WTC11 (cell line): ENCODE results near the gene COL5A1. TPM values are rescaled to one million over a fixed set of nuclear protein-coding genes. Genes with fewer than 3 reads are reported as not detected.

Experiments used
- ATAC-seq: fragments of 200-7000 bp; cut with Tn5 transposase; 2 replicates; pipeline ENCODE4 v1.10.0; 2021; ENCODE audit warnings: mild to moderate bottlenecking, moderate library complexity
- CTCF ChIA-PET: fragments of 300-600 bp; sonication (Branson Sonifier 250); formaldehyde crosslinking; loops from one replicate; lab custom pipeline; 2021; ENCODE audit warnings: antibody characterized with exemption; lab: Charles Lee
- POLR2A ChIA-PET: fragments of 350-600 bp; sonication (Branson Sonifier 250); formaldehyde crosslinking; loops from one replicate; lab custom pipeline; 2021; ENCODE audit warnings: antibody characterized with exemption; lab: Charles Lee
- DNase-seq: peaks from one replicate; pipeline ENCODE4 v3.0.0; 2021; ENCODE audit warnings: low spot score
- H3K27ac Mint-ChIP-seq: 2 replicates; pipeline ENCODE4 v1.8.0; 2021; ENCODE audit warnings: mixed read lengths
- H3K27me3 Mint-ChIP-seq: 2 replicates; pipeline ENCODE4 v1.8.0; 2021; ENCODE audit warnings: low read depth, mild to moderate bottlenecking, moderate library complexity, mixed read lengths
- H3K36me3 Mint-ChIP-seq: 2 replicates; pipeline ENCODE4 v1.8.0; 2021; ENCODE audit warnings: mixed read lengths
- H3K4me1 Mint-ChIP-seq: 2 replicates; pipeline ENCODE4 v1.8.0; 2022; ENCODE audit warnings: mixed read lengths
- H3K4me3 Mint-ChIP-seq: 2 replicates; pipeline ENCODE4 v1.8.0; 2021; ENCODE audit warnings: mild to moderate bottlenecking, moderate library complexity, mixed read lengths
- H3K9me3 Mint-ChIP-seq: 2 replicates; pipeline ENCODE4 v1.8.0; 2021; ENCODE audit warnings: mixed read lengths
- ARID4B ChIP-seq: sonication (generic); formaldehyde crosslinking; IDR thresholded peaks from 2 replicates; pipeline ENCODE4 v1.8.0; 2023; ENCODE audit warnings: missing genetic modification reagents, mild to moderate bottlenecking, borderline replicate concordance
- ATF2 ChIP-seq: sonication (generic); formaldehyde crosslinking; IDR thresholded peaks from 2 replicates; pipeline ENCODE4 v1.8.1; 2022; ENCODE audit warnings: low read depth, missing genetic modification reagents, borderline replicate concordance
- CREM ChIP-seq: sonication (generic); formaldehyde crosslinking; IDR thresholded peaks from 2 replicates; pipeline ENCODE4 v1.8.1; 2022; ENCODE audit warnings: mild to moderate bottlenecking, missing genetic modification reagents, moderate library complexity
- CTCF ChIP-seq: fragments of 200-600 bp; IDR thresholded peaks from 2 replicates; pipeline ENCODE4 v1.8.0; 2022; ENCODE audit warnings: antibody characterized with exemption
- ERG ChIP-seq: fragments of 250-450 bp; sonication (Bioruptor Pico); IDR thresholded peaks from 2 replicates; pipeline ENCODE4 v1.8.0; 2021; ENCODE audit warnings: mild to moderate bottlenecking
- NFYB ChIP-seq: sonication (generic); formaldehyde crosslinking; conservative IDR thresholded peaks from 2 replicates; pipeline ENCODE4 v1.8.0; 2022; ENCODE audit warnings: low read depth, missing genetic modification reagents
- RELA ChIP-seq: sonication (generic); formaldehyde crosslinking; IDR thresholded peaks from 2 replicates; pipeline ENCODE4 v1.8.1; 2022; ENCODE audit warnings: missing genetic modification reagents, mild to moderate bottlenecking, borderline replicate concordance
- TEAD1 ChIP-seq: sonication (generic); formaldehyde crosslinking; IDR thresholded peaks from 2 replicates; pipeline ENCODE4 v1.8.0; 2022; ENCODE audit warnings: mild to moderate bottlenecking, missing genetic modification reagents
- TP53 ChIP-seq: sonication (generic); formaldehyde crosslinking; IDR thresholded peaks from 2 replicates; pipeline ENCODE4 v1.8.1; 2023; ENCODE audit warnings: mild to moderate bottlenecking, missing genetic modification reagents
- ZNF232 ChIP-seq: sonication (generic); formaldehyde crosslinking; IDR thresholded peaks from 2 replicates; pipeline ENCODE4 v1.8.0; 2022; ENCODE audit warnings: mild to moderate bottlenecking, missing genetic modification reagents
- total RNA-seq: library from RNA; stranded (reverse); gene quantifications from 3 replicates; pipeline ENCODE4 v1.2.3, GENCODE V29; 2021
- TF ChIP-seq, protein P1 (sequence below): sonication (generic); formaldehyde crosslinking; IDR thresholded peaks from 2 replicates; pipeline ENCODE4 v1.8.1; 2023; ENCODE audit warnings: mild to moderate bottlenecking, missing genetic modification reagents
- TF ChIP-seq, protein P2 (sequence below): sonication (generic); formaldehyde crosslinking; IDR thresholded peaks from 2 replicates; pipeline ENCODE4 v1.8.0; 2023; ENCODE audit warnings: missing genetic modification reagents
- TF ChIP-seq, protein P3 (sequence below): fragments of 250-450 bp; sonication (Bioruptor Pico); IDR thresholded peaks from 2 replicates; pipeline ENCODE4 v1.9.0; 2021; ENCODE audit warnings: mild to moderate bottlenecking
- TF ChIP-seq, protein P4 (sequence below): sonication (generic); formaldehyde crosslinking; IDR thresholded peaks from 2 replicates; pipeline ENCODE4 v1.8.1; 2023; ENCODE audit warnings: mild to moderate bottlenecking, missing genetic modification reagents, moderate library complexity

The COL5A1 gene
- total RNA-seq, 1 experiment from 2014 or later = 13.5 TPM

- Mint-ChIP-seq H3K9me3 (peaks cover 5% of the 10 kb centered on the region), H3K27me3 (no peaks in the 10 kb centered on the region), H3K36me3 (peaks cover 5% of the 10 kb centered on the region), H3K27ac (no peak overlapping the region), H3K4me3 (no peak overlapping the region), H3K4me1 (no peaks in the 10 kb centered on the region)
- DNase-seq = no peak
- ChIA-PET POLR2A (no interaction called here), CTCF (interaction anchor here (1.1 to 1.4 kb wide), 2 partner anchors 10 to 14 kb away, joined by 3 to 5 read pairs; no protein-coding TSS in a partner anchor)
- TF ChIP-seq TP53 (no peak), ZNF232 (CRISPR knock-in tag) (no peak)
- TF ChIP-seq, protein P1, sequence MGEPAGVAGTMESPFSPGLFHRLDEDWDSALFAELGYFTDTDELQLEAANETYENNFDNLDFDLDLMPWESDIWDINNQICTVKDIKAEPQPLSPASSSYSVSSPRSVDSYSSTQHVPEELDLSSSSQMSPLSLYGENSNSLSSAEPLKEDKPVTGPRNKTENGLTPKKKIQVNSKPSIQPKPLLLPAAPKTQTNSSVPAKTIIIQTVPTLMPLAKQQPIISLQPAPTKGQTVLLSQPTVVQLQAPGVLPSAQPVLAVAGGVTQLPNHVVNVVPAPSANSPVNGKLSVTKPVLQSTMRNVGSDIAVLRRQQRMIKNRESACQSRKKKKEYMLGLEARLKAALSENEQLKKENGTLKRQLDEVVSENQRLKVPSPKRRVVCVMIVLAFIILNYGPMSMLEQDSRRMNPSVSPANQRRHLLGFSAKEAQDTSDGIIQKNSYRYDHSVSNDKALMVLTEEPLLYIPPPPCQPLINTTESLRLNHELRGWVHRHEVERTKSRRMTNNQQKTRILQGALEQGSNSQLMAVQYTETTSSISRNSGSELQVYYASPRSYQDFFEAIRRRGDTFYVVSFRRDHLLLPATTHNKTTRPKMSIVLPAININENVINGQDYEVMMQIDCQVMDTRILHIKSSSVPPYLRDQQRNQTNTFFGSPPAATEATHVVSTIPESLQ (CRISPR knock-in tag) = no peak
- ATAC-seq = no peak
Measured at GRCh38 chr9:134753191-134753590, 111.6 kb downstream of the COL5A1 start.

DNA sequence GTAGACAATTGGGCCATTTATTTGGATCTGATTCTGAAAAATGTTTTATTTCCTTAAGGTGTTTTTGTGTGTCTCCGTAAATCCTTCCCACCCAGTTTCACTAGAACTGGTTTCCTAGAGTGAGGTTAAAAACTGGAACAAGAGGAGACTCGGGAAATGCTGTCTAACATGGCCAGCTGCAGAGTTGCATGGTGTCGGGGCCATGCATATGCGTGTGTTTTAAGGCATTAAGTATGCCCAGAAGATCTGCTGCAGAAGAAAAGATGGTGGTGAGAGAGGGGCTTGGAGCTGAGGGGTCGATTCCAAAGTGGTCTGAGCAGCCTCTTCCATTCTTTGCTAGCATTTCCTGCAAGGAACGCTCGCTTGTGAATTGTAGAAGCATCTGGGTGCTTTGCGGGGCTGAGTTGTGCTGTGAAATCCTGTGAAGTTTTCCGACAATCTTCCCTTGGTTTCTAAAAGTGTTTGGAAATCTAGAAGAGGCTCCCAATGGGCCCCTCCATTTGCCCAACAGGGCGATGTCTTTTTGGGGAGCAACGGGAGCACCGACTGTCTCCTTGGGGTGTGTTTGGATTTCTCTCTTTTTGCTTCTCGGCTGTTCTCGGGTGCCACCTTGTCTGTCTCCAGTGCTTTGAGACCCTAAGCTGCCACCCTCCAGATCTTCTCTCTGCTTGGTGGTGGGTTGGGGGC, 113.8 kb downstream of the COL5A1 start:
- Mint-ChIP-seq H3K4me1 (no peaks in the 10 kb centered on the region), H3K36me3 (no peaks in the 10 kb centered on the region), H3K9me3 (peaks cover under 1% of the 10 kb centered on the region; the same call in 1 of the 2 replicates), H3K27me3 (no peaks in the 10 kb centered on the region), H3K4me3 (no peak overlapping the region), H3K27ac (peak overlapping the region; percentile 34)
- POLR2A ChIA-PET = no interaction called here
- CTCF ChIA-PET = interaction anchor here (1.2 kb wide), 2 partner anchors 12 to 16 kb away, joined by 3 to 4 read pairs; no protein-coding TSS in a partner anchor
- TF ChIP-seq, protein P2, sequence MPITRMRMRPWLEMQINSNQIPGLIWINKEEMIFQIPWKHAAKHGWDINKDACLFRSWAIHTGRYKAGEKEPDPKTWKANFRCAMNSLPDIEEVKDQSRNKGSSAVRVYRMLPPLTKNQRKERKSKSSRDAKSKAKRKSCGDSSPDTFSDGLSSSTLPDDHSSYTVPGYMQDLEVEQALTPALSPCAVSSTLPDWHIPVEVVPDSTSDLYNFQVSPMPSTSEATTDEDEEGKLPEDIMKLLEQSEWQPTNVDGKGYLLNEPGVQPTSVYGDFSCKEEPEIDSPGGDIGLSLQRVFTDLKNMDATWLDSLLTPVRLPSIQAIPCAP (CRISPR knock-in tag) = no peak
- no peak for TF ChIP-seq CREM (CRISPR knock-in tag)
- TF ChIP-seq TP53 = no peak
- TF ChIP-seq, protein P3, sequence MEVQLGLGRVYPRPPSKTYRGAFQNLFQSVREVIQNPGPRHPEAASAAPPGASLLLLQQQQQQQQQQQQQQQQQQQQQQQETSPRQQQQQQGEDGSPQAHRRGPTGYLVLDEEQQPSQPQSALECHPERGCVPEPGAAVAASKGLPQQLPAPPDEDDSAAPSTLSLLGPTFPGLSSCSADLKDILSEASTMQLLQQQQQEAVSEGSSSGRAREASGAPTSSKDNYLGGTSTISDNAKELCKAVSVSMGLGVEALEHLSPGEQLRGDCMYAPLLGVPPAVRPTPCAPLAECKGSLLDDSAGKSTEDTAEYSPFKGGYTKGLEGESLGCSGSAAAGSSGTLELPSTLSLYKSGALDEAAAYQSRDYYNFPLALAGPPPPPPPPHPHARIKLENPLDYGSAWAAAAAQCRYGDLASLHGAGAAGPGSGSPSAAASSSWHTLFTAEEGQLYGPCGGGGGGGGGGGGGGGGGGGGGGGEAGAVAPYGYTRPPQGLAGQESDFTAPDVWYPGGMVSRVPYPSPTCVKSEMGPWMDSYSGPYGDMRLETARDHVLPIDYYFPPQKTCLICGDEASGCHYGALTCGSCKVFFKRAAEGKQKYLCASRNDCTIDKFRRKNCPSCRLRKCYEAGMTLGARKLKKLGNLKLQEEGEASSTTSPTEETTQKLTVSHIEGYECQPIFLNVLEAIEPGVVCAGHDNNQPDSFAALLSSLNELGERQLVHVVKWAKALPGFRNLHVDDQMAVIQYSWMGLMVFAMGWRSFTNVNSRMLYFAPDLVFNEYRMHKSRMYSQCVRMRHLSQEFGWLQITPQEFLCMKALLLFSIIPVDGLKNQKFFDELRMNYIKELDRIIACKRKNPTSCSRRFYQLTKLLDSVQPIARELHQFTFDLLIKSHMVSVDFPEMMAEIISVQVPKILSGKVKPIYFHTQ (CRISPR knock-in tag) = no peak
- no peak for TF ChIP-seq CTCF
- TF ChIP-seq NFYB = no peak
- no peak for TF ChIP-seq TEAD1
- TF ChIP-seq, protein P4, sequence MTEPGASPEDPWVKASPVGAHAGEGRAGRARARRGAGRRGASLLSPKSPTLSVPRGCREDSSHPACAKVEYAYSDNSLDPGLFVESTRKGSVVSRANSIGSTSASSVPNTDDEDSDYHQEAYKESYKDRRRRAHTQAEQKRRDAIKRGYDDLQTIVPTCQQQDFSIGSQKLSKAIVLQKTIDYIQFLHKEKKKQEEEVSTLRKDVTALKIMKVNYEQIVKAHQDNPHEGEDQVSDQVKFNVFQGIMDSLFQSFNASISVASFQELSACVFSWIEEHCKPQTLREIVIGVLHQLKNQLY (CRISPR knock-in tag) = no peak
- TF ChIP-seq ERG (CRISPR knock-in tag) = no peak
- DNase-seq (no peak), ATAC-seq (no peak)

DNA sequence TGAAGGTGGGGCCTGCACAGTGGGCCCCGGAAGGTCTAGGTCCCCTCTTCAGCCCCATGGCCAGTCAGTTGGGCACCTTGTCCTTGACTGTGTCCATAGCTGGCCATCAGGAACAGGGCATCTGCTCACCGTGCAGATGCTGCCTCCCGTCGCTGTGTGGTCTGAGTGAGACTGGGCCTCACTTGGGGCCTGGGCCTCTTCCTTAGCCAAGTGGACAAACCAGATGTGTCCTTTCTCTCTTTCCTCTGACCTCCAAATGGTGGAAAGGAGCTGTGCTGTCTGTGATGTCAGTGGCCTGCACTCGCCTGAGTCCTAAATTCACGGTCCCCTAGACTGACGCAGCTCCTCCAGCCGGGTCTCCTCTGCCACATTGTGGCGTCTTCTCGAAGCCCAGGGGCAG, 114.5 kb downstream of the COL5A1 start:
- H3K27me3 Mint-ChIP-seq = no peaks in the 10 kb centered on the region
- POLR2A ChIA-PET = no interaction called here
- no peak overlapping the region; the same call in 1 of the 2 replicates for H3K27ac Mint-ChIP-seq
- CTCF ChIA-PET = no interaction called here
- DNase-seq (no peak), ATAC-seq (no peak)
- H3K4me1 Mint-ChIP-seq = no peaks in the 10 kb centered on the region
- no peak overlapping the region for H3K4me3 Mint-ChIP-seq
- peaks cover 6% of the 10 kb centered on the region for H3K36me3 Mint-ChIP-seq
- H3K9me3 Mint-ChIP-seq = peaks cover 8% of the 10 kb centered on the region
- TF ChIP-seq ATF2 (CRISPR knock-in tag) (no peak), ARID4B (no peak), RELA (CRISPR knock-in tag) (no peak)
